Activated CD8-positive, alpha-beta memory T cell treated with anti-CD3 and anti-CD28 coated beads, Interleukin-2, amount 50 U/mL, for 1 hour (primary cell): ENCODE results near the gene ABHD11.
"Not testable (repeated sequence)": the region's sequence is repeated elsewhere in the genome, so short reads cannot be mapped to it uniquely, and the experiment has no call there.

ENCODE experiments used
- DNase-seq: peaks from one replicate; pipeline ENCODE4 v3.0.0-alpha.2; 2020; ENCODE audit errors: extremely low read depth

Gene ABHD11

GRCh38 chr7:73742753-73743641 lies 4.4 kb upstream of the ABHD11 start:
- DNase-seq: no peak

- no peak for DNase-seq
These were observed 3.7 kb upstream of the ABHD11 start for GRCh38 chr7:73742338-73742752.

- no peak for DNase-seq
These were observed 3.0 kb upstream of the ABHD11 start for GRCh38 chr7:73741600-73741999.

- DNase-seq: no peak
These were observed 2.2 kb upstream of the ABHD11 start for GRCh38 chr7:73740771-73741170.

- no peak for DNase-seq
These were observed 1.6 kb upstream of the ABHD11 start for GRCh38 chr7:73740212-73740611.

GRCh38 chr7:73739387-73739767 lies 775 bp upstream of the ABHD11 start:
- no peak for DNase-seq

GRCh38 chr7:73738220-73738611 lies 386 bp downstream of the ABHD11 start:
- DNase-seq: peak; percentile 39

GRCh38 chr7:73737491-73738219 lies 947 bp downstream of the ABHD11 start:
- no peak for DNase-seq

GRCh38 chr7:73736885-73737284 lies 1.7 kb downstream of the ABHD11 start:
- no peak for DNase-seq

- DNase-seq: no peak
These were observed 3.1 kb downstream of the ABHD11 start for GRCh38 chr7:73735528-73735905.

GRCh38 chr7:73734619-73735527 lies 3.7 kb downstream of the ABHD11 start:
- DNase-seq: peak; percentile 66

GRCh38 chr7:73732397-73732796 lies 6.2 kb downstream of the ABHD11 start:
- DNase-seq: no peak

- no peak for DNase-seq
These were observed 8.1 kb downstream of the ABHD11 start for GRCh38 chr7:73730485-73730884.

GRCh38 chr7:73728551-73728950 lies 10.1 kb downstream of the ABHD11 start:
- DNase-seq: no peak

GRCh38 chr7:73727952-73728351 lies 10.7 kb downstream of the ABHD11 start:
- no peak for DNase-seq

- DNase-seq: no peak
These were observed 12.5 kb downstream of the ABHD11 start for GRCh38 chr7:73726083-73726466.

- DNase-seq: no peak
These were observed 14.8 kb downstream of the ABHD11 start for GRCh38 chr7:73723813-73724212.

GRCh38 chr7:73722785-73723184 lies 15.8 kb downstream of the ABHD11 start:
- DNase-seq: no peak

GRCh38 chr7:73722182-73722581 lies 16.4 kb downstream of the ABHD11 start:
- DNase-seq: not testable (repeated sequence)

- DNase-seq: no peak
These were observed 17.2 kb downstream of the ABHD11 start for GRCh38 chr7:73721377-73721817.

GRCh38 chr7:73720443-73720842 lies 18.2 kb downstream of the ABHD11 start:
- DNase-seq: not testable (repeated sequence)

GRCh38 chr7:73719806-73720169 lies 18.8 kb downstream of the ABHD11 start:
- no peak for DNase-seq
